Mucosa of descending colon (tissue), 3 donors: Measurements from ENCODE around the gene NEAT1. TPM values are rescaled to one million over a fixed set of nuclear protein-coding genes. Genes with fewer than 3 reads are reported as not detected.
A peak's percentile ranks its signal among the peaks of the same experiment; 100 is the strongest.

Experiments used
- ATAC-seq: fragments of 200-7000 bp; cut with Tn5 transposase; one replicate; pipeline ENCODE4 v1.9.1; 2020; ENCODE audit warnings: mild to moderate bottlenecking, moderate library complexity
- DNase-seq, 3 donors: peaks; one replicate each; pipeline ENCODE4 v3.0.0-alpha.2; 2020
- H3K36me3 ChIP-seq: fragments of 200-600 bp; one replicate; pipeline ENCODE4 v1.8.0; 2021; ENCODE audit warnings: low read depth, mild to moderate bottlenecking
- H3K4me1 ChIP-seq: fragments of 200-600 bp; one replicate; pipeline ENCODE4 v1.8.0; 2021; ENCODE audit warnings: low read depth, mild to moderate bottlenecking
- H3K4me3 ChIP-seq: fragments of 200-600 bp; one replicate; pipeline ENCODE4 v1.8.0; 2021; ENCODE audit warnings: mild to moderate bottlenecking
- H3K9me3 ChIP-seq: fragments of 200-600 bp; one replicate; pipeline ENCODE4 v1.8.0; 2021; ENCODE audit warnings: mild to moderate bottlenecking
- intact Hi-C, 2 donors: fragments of 100-400 bp; cut with DNase I in 1 of 2; cut with micrococcal nuclease in 1 of 2; formaldehyde crosslinking; loops; one replicate each; pipeline versions ENCODE4 v1.11.0 to v1.11.1; 2022; cut with DNase I, micrococcal nuclease
- total RNA-seq, 3 donors: library from RNA; stranded (reverse); fragmentation: NEBNext Ultra II Directional in 2 of 3; extraction: Animal tissue kit (Norgen Biotek cat#: 25700) in 2 of 3; gene quantifications; one replicate each; pipeline versions ENCODE4 v1.2.1 to v1.2.4, GENCODE V29; 2021 to 2023
- TF ChIP-seq, protein P1 (sequence below): fragments of 200-600 bp; IDR thresholded peaks from one replicate; pipeline ENCODE4 v1.8.0; 2022; ENCODE audit warnings: antibody characterized with exemption, mild to moderate bottlenecking
- donor health status: DM: no; HTN: no; CAD: no; lungs with moderate emphysema.
- donor health status: DM: no; HTN: no; CAD: no.
- donor health status: DM: no; HTN: yes; CAD: no.

Gene NEAT1
- total RNA-seq, 3 donors from 2014 or later: 1,133 to 1,409 (median 1,237) TPM

DNA sequence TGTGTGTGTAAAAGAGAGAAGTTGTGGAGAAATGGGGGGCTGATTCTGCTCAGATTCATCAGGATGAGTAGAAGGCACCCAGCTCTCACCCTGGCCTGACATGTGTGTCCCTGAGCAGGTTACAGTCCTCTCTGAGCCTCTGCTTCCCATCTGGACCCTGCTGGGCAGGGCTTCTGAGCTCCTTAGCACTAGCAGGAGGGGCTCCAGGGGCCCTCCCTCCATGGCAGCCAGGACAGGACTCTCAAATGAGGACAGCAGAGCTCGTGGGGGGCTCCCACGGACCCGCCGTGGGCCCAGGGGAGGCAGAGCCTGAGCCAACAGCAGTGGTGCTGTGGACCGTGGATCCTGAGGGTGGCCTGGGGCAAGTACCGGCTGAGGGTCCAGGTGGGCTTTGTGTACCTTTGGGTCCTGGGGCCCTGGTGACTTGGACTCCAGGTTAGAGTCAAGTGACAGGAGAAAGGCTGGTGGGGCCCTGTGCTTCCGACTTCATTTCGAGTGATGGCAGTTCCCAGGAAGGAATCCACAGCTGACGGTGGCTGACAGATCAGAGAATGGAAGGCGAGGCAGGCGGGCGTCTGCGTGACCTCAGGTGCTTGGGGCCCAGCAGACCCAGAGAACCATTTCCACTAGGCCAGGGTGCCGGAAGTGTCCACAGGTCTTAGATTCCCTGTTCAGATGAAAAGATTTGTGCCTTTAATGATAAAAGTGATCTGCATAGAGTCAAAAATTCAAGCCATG, 21.9 kb downstream of the NEAT1 start:
- intact Hi-C loops: no loop called here
- no peak for ATAC-seq
- DNase-seq: no peak
- Histone ChIP-seq H3K4me1 (peaks cover 5% of the 10 kb centered on the region), H3K9me3 (no peaks in the 10 kb centered on the region), H3K4me3 (no peak overlapping the region), H3K36me3 (no peaks in the 10 kb centered on the region)
- TF ChIP-seq, protein P1, sequence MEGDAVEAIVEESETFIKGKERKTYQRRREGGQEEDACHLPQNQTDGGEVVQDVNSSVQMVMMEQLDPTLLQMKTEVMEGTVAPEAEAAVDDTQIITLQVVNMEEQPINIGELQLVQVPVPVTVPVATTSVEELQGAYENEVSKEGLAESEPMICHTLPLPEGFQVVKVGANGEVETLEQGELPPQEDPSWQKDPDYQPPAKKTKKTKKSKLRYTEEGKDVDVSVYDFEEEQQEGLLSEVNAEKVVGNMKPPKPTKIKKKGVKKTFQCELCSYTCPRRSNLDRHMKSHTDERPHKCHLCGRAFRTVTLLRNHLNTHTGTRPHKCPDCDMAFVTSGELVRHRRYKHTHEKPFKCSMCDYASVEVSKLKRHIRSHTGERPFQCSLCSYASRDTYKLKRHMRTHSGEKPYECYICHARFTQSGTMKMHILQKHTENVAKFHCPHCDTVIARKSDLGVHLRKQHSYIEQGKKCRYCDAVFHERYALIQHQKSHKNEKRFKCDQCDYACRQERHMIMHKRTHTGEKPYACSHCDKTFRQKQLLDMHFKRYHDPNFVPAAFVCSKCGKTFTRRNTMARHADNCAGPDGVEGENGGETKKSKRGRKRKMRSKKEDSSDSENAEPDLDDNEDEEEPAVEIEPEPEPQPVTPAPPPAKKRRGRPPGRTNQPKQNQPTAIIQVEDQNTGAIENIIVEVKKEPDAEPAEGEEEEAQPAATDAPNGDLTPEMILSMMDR: no peak

DNA sequence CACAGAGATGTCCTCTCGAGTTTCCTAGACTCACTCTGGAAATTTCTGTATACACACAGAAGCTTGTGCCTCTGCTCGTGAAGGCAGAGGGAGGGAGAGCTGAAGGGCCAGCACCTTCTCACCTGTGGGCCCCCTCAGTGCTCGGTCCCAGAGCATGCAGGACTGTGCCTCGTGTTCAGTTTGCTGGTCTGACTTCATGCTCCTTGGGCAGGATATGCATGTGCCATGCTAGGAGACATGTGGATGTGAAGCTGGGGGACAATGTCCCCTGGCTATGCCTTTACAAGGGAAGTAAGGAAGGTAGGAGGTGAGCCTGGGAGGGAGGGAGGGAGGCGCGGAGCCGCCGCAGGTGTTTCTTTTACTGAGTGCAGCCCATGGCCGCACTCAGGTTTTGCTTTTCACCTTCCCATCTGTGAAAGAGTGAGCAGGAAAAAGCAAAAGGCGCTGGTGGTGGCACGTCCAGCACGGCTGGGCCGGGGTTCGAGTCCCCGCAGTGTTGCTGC, 22.6 kb downstream of the NEAT1 start:
- TF ChIP-seq, protein P1: no peak
- Histone ChIP-seq H3K4me3 (no peak overlapping the region), H3K4me1 (peaks cover 3% of the 10 kb centered on the region), H3K9me3 (no peaks in the 10 kb centered on the region), H3K36me3 (no peaks in the 10 kb centered on the region)
- intact Hi-C loops: no loop called here
- no peak for DNase-seq
- peak; percentile 0 for ATAC-seq

DNA sequence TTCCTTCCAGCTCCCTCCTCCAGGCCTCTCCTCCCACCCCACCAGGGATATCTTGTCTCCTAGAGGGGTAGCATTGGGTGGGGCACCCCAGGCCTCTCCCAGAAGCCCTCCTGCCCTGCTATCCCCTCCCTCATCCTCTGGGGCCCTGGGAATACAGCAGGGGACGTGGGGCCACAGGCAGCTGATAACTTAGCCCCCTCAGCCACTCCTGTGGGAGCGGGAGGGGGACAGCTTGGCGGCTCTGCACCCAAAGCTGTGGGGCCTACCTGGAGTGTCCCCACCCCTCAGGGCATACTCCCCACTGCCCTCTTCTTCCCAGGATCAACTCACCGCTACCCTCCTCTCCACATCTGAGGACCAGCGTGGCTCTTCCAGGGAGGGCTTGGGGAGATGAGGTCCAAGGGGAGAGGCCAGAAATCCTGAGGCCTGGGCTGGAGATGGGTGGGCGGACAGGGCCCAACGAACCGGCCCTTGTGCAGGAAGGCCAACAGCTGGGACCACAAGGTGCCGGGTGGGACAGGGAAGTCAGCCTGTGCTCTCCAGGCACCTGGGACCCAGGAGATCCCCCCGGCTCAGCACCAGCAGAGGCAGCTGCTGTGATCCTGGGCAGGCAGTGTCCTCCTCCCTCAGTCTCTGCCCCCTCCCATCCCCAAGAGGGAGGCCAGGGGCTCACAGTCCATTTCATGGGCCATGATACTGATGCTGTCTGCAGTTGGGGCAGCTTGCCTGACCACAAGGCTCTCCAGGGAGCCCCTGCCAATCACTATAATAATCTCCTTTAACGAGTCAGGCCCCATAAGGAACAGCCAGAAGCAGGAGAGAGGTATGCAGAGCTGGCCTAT, 23.2 kb downstream of the NEAT1 start:
- intact Hi-C loops: no loop called here
- ATAC-seq (peak; percentile 4), DNase-seq (no peak)
- TF ChIP-seq, protein P1: no peak
- no peaks in the 10 kb centered on the region for H3K9me3 ChIP-seq
- H3K36me3 ChIP-seq: no peaks in the 10 kb centered on the region
- no peaks in the 10 kb centered on the region for H3K4me1 ChIP-seq
- no peak overlapping the region for H3K4me3 ChIP-seq

DNA sequence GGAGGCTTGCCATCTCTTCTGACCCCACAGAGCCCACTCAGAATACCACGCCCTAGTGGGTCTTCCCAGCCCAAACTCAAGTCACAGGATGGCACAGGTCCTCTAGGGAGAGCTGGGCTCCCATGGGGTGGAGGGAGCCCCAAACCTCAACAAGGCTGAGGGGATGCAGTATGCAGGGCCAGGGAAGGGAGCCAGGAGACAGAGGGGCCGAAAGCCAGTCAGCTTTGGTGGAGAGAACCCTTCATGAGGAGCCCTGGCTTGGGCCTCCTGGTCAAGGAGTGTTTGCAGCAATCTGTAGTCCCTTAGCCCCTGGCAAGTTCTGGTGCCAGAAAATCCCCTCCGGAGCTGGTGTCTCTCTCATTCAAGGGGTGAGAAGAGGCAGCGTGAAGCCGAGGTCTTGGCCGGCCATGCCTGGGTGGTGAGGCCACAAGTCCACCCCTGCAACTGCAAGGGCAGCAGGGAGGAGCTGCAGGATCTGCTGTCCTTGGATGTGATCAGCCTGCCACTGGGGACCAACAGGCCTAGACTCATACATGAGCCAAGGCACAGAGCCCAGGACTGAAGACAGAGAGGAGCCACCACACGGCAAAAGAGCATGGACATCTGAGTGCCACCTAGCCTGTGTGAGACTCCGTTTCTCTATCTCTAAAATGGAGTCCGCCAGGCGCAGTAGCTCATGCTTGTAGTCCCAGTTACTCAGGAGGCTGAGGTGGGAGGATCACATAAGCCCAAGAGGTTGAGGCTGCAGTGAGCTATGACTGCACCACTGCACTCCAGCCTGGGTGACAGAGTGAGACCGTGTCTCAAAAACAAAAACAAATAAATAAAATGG, 24.1 kb downstream of the NEAT1 start:
- H3K4me3 ChIP-seq: no peak overlapping the region
- H3K4me1 ChIP-seq: no peaks in the 10 kb centered on the region
- TF ChIP-seq, protein P1: no peak
- ATAC-seq (peak; percentile 3), DNase-seq (no peak)
- intact Hi-C loops: no loop called here
- H3K9me3 ChIP-seq: no peaks in the 10 kb centered on the region
- no peaks in the 10 kb centered on the region for H3K36me3 ChIP-seq

DNA sequence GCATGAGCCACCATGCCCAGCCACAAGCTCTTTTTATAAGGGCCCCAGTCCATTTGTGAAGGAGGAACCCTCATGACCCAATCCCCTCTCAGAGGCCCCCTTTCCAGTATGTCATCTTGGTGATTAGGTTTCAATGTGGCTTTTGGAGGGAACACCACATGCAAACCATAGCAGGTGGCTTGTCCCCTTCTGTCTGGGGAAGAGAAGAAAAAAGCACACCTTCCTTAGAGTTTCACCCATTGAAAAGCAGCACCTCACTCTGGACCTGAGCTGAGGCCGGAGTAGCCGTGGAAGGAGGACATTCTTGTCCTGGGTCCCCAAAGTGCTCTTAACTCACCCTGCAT, 25.4 kb downstream of the NEAT1 start:
- H3K4me1 ChIP-seq: no peaks in the 10 kb centered on the region
- intact Hi-C loops: no loop called here
- no peaks in the 10 kb centered on the region for H3K9me3 ChIP-seq
- no peaks in the 10 kb centered on the region for H3K36me3 ChIP-seq
- DNase-seq (no peak), ATAC-seq (no peak)
- H3K4me3 ChIP-seq: no peak overlapping the region
- TF ChIP-seq, protein P1: no peak
